Measurements from ENCODE around the gene AREL1.

The AREL1 gene

DNA sequence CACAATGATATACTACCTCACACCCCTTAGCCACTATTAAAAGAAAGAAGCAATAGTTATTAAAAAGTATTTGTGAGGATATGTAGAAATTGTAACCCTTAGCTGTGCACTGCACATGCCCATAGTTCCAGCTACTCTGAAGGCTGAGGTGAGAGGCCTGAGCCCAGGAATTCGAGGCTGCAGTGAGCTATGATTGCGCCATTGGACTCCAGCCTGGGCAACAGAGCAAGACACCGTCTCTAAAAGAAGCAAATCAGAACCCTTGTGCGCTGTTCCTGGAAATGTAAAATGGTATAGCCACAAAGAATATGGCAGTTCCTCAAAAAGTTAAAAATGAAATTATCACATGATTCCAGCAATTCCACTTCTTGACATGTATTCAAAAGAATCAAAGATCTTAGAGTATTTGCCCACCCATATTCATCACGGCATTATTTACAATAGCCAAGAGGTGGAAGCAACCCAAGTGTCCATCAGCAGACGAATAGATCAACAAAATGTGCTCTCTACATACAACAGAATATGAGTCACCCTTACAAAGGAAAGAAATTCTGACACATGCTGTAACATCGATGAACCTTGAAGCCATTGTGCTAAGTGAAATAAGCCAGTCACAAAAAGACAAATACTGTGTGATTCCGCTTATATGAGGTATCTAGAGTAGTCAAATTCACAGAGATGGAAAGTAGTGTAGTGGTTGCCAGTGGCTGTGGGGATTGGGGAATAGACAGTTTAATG is 26.6 kb upstream of the AREL1 start:
- CTCF ChIA-PET, result interaction anchor here (1.3 kb wide), 1 partner anchor 8 kb away, joined by 5 read pairs; no protein-coding TSS in a partner anchor

DNA sequence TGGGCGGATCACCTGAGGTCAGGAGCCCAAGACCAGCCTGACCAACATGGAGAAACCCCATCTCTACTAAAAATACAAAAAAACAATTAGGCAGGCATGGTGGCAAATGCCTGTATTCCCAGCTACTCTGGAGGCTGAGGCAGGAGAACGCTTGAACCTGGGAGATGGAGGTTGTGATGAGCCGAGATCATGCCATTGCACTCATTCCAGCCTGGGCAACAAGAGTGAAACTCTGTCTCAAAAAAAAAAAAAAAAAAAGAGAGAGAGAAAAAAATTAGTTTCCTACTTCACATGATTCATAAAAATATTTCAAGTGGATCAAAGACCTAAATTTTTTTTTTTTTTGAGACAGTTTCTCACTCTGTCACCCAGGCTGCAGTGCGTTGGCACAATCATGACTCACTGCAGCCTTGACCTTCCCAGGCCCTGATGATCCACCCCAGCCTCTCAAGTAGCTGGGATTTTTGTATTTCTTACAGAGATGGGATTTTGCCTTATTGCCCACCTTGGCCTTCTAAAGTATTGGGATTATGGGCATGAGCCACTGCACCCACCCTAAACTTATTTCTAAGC is 25.0 kb upstream of the AREL1 start:
- ChIA-PET POLR2A (no interaction called here), CTCF (interaction anchor here (1.4 kb wide), 1 partner anchor 25 kb away, joined by 3 read pairs; no protein-coding TSS in a partner anchor)
- DNase-seq (ENCODE audit: low read depth, low spot score), result no peak

More for the DNA sequence above, 26.6 kb upstream of the AREL1 start:
- no peak overlapping the region for H3K4me3 ChIP-seq (ENCODE audit: low read depth, low read length)
- TF ChIP-seq, protein P1, sequence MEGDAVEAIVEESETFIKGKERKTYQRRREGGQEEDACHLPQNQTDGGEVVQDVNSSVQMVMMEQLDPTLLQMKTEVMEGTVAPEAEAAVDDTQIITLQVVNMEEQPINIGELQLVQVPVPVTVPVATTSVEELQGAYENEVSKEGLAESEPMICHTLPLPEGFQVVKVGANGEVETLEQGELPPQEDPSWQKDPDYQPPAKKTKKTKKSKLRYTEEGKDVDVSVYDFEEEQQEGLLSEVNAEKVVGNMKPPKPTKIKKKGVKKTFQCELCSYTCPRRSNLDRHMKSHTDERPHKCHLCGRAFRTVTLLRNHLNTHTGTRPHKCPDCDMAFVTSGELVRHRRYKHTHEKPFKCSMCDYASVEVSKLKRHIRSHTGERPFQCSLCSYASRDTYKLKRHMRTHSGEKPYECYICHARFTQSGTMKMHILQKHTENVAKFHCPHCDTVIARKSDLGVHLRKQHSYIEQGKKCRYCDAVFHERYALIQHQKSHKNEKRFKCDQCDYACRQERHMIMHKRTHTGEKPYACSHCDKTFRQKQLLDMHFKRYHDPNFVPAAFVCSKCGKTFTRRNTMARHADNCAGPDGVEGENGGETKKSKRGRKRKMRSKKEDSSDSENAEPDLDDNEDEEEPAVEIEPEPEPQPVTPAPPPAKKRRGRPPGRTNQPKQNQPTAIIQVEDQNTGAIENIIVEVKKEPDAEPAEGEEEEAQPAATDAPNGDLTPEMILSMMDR (IDR thresholded peaks at IDR 0.05; ENCODE audit: insufficient read depth, low read length, missing control alignments), result no peak
- POLR2A ChIA-PET, result no interaction called here
- no peak for DNase-seq (ENCODE audit: low read depth, low spot score)

DNA sequence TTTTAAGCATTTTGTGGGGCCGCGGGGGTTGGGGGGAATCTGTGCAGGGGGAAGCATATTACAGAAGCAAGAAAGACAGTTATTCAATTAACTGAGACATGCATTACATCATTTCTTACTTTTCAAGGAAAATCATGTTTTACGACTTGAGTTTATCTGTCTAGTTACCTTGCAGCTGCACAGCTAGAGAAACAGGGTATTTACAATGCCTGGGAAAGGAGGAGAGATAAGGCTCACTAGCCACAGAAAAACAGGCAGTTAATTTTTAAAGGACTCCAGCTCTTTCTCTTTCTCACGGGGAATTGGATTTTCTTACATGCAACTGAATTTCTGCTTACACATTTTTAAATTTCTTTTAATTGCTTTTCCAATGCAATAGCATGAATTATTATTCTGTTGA is 22.2 kb upstream of the AREL1 start:
- ChIA-PET CTCF (no interaction called here), POLR2A (interaction anchor here (0.7 kb wide), 1 partner anchor 52 kb away, joined by 3 read pairs; no protein-coding TSS in a partner anchor)
- no peak for DNase-seq (ENCODE audit: low read depth, low spot score)
- TF ChIP-seq, protein P1 (IDR thresholded peaks at IDR 0.05; ENCODE audit: insufficient read depth, low read length, missing control alignments), result no peak
- H3K4me3 ChIP-seq (ENCODE audit: low read depth, low read length), result no peak overlapping the region

More for the DNA sequence above, 25.0 kb upstream of the AREL1 start:
- H3K4me3 ChIP-seq (ENCODE audit: low read depth, low read length), result no peak overlapping the region
- TF ChIP-seq, protein P1 (IDR thresholded peaks at IDR 0.05; ENCODE audit: insufficient read depth, low read length, missing control alignments), result no peak

DNA sequence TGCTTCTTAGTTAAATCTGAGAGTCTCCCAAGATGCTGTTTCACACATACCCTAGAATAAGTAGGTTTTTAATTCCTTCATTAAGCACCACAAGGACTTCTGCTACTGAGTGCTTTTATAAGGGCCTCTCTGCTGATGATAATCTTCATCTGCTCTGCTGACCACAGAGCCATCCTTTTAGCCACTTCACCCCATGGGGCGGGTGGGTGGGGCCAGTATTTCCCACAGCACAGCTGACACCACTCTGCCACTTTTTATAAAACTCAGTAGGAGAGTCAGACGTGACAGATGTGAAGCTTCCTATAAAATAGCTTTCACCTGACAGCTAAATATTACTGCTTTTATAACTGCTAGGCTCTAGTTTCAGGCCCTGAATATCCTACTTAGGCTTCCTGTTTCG is 20.3 kb upstream of the AREL1 start:
- H3K4me3 ChIP-seq (ENCODE audit: low read depth, low read length), result no peak overlapping the region
- ChIA-PET CTCF (interaction anchor here (0.8 kb wide), 1 partner anchor 124 kb away, joined by 3 read pairs; no protein-coding TSS in a partner anchor), POLR2A (interaction anchor here (1.0 kb wide), 1 partner anchor 46 kb away, joined by 4 read pairs; no protein-coding TSS in a partner anchor)
- no peak for DNase-seq (ENCODE audit: low read depth, low spot score)
- TF ChIP-seq, protein P1 (IDR thresholded peaks at IDR 0.05; ENCODE audit: insufficient read depth, low read length, missing control alignments), result no peak

DNA sequence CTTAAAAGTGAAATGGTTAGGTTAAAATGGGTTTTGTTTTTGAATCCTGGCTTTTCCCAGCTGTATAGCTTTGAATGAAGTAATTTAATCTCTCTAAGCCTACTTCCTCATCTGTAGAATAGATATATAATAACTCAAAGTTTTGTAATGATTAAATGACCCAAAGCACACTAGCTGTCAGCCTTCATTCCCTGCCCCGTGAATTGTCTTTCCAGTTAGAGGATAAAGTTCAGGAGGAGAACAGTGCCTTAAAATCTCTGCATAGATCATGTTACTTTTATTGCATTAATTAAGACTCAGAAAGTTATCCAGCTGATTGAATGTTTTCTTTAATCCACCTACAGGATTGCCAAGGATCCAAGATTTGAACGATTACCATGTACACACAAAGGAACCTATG is 19.5 kb upstream of the AREL1 start:
- ChIA-PET POLR2A (no interaction called here), CTCF (interaction anchor here (1.0 to 1.1 kb wide), 2 partner anchors 122 to 124 kb away, joined by 3 read pairs; no protein-coding TSS in a partner anchor)
- no peak overlapping the region for H3K4me3 ChIP-seq (ENCODE audit: low read depth, low read length)
- TF ChIP-seq, protein P1 (IDR thresholded peaks at IDR 0.05; ENCODE audit: insufficient read depth, low read length, missing control alignments), result no peak
- no peak for DNase-seq (ENCODE audit: low read depth, low spot score)

DNA sequence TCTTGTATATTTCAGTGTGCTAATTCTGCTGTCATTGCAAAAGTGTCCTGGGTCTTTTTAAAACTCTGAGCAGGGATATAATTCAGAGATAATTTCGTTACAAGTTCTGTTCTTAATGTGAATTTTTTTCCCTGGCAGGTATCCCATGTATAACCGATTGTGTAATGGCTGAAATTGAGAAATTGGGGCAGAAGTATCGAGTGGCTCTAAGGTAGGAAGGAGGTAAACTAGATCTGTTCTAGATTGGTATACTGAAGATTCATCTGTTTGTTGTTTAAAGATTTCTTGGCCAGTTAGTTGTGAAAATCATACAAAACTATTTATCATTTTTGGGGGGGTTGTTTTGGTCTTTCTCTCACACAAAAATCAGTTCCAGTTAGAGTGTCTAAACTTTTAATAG is 10.3 kb upstream of the AREL1 start:
- ChIA-PET CTCF (no interaction called here), POLR2A (no interaction called here)
- TF ChIP-seq, protein P1 (IDR thresholded peaks at IDR 0.05; ENCODE audit: insufficient read depth, low read length, missing control alignments), result no peak
- DNase-seq (ENCODE audit: low read depth, low spot score), result no peak
- no peak overlapping the region for H3K4me3 ChIP-seq (ENCODE audit: low read depth, low read length)

All from AG04449 (cell line).